ENCODE results near the gene ATP11B. TPM values are rescaled to one million over a fixed set of nuclear protein-coding genes. Genes with fewer than 3 reads are reported as not detected.

ATP11B gene
- total and polyA plus RNA-seq, 2 of the 8 experiments (the other 6 are each of a cell fraction or from before 2014, with no cell fraction given): 5.1 to 26.5 TPM

DNA sequence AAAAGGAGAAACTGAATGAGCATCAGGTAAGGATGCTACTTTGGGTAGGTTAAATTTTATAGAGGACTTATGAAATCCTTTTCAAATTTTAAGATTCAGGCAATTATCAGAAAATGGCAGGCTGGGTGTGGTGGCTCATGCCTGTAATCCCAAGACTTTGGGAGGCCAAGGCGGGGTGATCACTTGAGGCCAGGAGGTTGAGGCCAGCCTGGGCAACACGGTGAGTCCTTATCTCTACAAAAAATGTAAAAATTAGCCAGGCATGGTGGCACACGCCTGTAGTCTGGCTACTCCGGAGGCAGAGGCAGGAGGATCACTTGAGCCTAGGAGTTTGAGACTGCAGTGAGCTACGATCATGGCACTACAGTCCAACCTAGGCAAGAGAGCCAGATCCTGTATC is 163.9 kb downstream of the ATP11B start (continued):
- TF ChIP-seq CHD7 (IDR thresholded peaks at IDR 0.05; ENCODE audit: insufficient replicate concordance, low read length): no peak
- no peak for TF ChIP-seq SAP30 (IDR thresholded peaks at IDR 0.05; ENCODE audit: insufficient read depth, insufficient replicate concordance, low read length)
- no peak for TF ChIP-seq ZNF274 (IDR thresholded peaks at IDR 0.05; ENCODE audit: borderline replicate concordance, extremely low read depth, low read length)
- no peak for TF ChIP-seq ATF3 (IDR thresholded peaks at IDR 0.05; ENCODE audit: insufficient read depth, low read depth, low read length)
- TF ChIP-seq CBX5 (IDR thresholded peaks at IDR 0.05; ENCODE audit: low read depth, low read length): no peak
- no peak for TF ChIP-seq GTF2F1 (IDR thresholded peaks at IDR 0.05; ENCODE audit: borderline replicate concordance, low read depth, low read length)
- no peak for TF ChIP-seq HDAC6 (IDR thresholded peaks at IDR 0.05; ENCODE audit: low read depth, low read length)
- TF ChIP-seq BRCA1 (IDR thresholded peaks at IDR 0.05; ENCODE audit: low read depth, low read length): no peak
- TF ChIP-seq PHF8 (conservative IDR thresholded peaks at IDR 0.05; ENCODE audit: low read depth, low read length): no peak

Data from H1 (cell line).